AG04449 (cell line): Measurements from ENCODE around the gene IGLON5.

ENCODE experiments used
- CTCF ChIA-PET: fragments of 350-600 bp; formaldehyde crosslinking; extraction: SDS; loops from one replicate; lab custom pipeline; 2021; ENCODE audit warnings: antibody characterized with exemption; lab: Yijun Ruan, JAX
- POLR2A ChIA-PET: fragments of 400-600, 350-600 bp; formaldehyde crosslinking; extraction: SDS; loops from one replicate; lab custom pipeline; 2020; ENCODE audit warnings: antibody characterized with exemption, inconsistent platforms; lab: Yijun Ruan, JAX
- DNase-seq: peaks from one replicate; pipeline ENCODE4 v3.0.0-alpha.2; 2010; ENCODE audit warnings: low read depth, low spot score
- H3K4me3 ChIP-seq: 2 replicates; pipeline ENCODE4 v1.5.1; 2011; ENCODE audit warnings: low read depth, mild to moderate bottlenecking, control low read depth, low read length
- CTCF ChIP-seq: IDR thresholded peaks from one replicate; pipeline ENCODE4 v1.5.1; 2011; ENCODE audit warnings: mild to moderate bottlenecking, moderate library complexity, low read length, control low read depth, inconsistent platforms; ENCODE audit not compliant: insufficient read depth; ENCODE audit errors: missing control alignments

Gene IGLON5

DNA sequence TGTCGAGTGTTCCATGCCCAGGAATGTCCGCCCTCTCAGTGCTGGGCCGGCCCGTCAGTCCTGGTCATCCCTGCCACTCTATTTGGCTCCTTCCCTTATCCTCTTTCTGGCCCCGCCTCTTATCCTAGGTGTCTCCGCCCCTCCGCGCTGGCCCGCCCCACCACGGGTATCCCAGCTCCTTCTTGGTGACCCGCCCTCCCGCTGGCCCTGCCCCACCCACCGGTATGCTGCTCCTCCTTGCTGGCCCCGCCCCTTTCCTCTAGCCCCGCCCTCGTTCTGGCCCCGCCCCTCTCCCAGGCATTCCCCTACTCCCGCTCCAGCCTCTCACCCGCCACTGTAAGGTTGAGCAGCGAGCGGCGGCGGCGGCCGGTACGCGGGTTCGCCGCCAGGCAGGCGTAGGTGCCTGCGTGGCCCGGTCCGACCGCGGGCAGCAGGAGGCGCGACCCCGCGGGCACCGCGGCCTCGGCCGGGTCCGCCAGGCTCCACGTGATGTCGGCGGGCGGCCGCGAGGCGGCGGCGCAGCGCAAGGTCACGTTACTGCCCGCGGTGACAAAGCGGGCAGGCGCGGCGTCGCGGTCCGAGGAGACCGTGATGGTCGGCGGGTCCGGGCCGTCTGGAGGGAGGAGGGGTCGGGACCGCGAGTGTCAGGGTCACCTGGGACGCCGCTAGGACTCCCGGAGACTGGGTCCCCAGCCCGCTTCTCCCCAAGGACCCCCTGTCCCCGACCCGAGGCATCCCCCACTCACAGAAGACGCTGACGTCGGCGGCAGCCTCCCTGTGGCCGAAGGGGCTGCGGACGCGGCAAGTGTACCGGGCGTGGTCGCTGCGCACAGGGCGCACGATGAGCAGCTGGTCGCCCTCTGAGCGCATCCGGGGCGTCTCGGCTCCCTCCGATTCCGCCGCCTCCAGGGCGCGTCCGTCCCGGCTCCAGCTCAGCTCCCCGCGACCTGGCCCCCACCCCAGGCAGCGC is 28.5 kb downstream of the IGLON5 start:
- peak; percentile 74 for DNase-seq

DNA sequence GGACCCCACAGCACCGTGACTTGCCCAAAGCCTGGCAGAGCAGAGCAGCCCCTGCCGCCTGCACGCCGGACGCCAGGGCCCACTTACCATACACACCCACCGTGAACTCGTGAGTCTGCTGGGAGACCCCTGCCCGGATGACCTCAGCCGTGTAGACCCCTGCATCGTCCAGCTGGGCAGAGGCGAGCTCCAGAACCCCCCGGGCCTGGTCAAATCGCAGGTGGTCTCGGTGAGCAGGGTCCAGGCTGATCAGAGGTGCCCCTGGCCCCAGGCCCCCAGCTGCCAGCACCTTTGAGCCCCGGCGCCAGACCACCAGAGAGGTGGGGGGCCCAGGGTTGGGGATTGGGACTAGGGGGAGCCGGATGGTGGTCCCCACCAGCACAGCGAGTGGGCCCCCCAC is 29.6 kb downstream of the IGLON5 start:
- H3K4me3 ChIP-seq: no peak overlapping the region
- DNase-seq: no peak
- TF ChIP-seq CTCF: no peak
- ChIA-PET CTCF (interaction anchor here (0.7 to 2.6 kb wide), 4 partner anchors 9 to 53 kb away, joined by 3 to 10 read pairs (median 7); no protein-coding TSS in a partner anchor), POLR2A (interaction anchor here (1.2 kb wide), 1 partner anchor 21 kb away, joined by 3 read pairs; no protein-coding TSS in a partner anchor)

More for the DNA sequence above, 28.5 kb downstream of the IGLON5 start:
- POLR2A ChIA-PET: interaction anchor here (1.0 to 2.1 kb wide), 4 partner anchors 19 to 28 kb away, joined by 3 to 14 read pairs (median 6); partner anchors contain the start of gene ETFB
- H3K4me3 ChIP-seq: peak overlapping the region; percentile 74
- CTCF ChIA-PET: interaction anchor here (0.6 to 2.6 kb wide), 12 partner anchors 10 to 318 kb away, joined by 3 to 10 read pairs (median 4); no protein-coding TSS in a partner anchor
- TF ChIP-seq CTCF: peak; percentile 11

GRCh38 chr19:51341976-51342580 is 30.6 kb downstream of the IGLON5 start, which contains the start of gene VSIG10L:
Gene VSIG10L (minus strand): TSS chr19:51342139. CDS start chr19:51342124, 15 bp downstream.
- TF ChIP-seq CTCF: no peak
- ChIA-PET CTCF (interaction anchor here (1.1 to 2.6 kb wide), 2 partner anchors 10 to 13 kb away, joined by 3 to 7 read pairs; no protein-coding TSS in a partner anchor), POLR2A (interaction anchor here (0.9 kb wide), 1 partner anchor 17 kb away, joined by 4 read pairs; no protein-coding TSS in a partner anchor)
- H3K4me3 ChIP-seq: no peak within 1 kb of the TSS
- no peak for DNase-seq

DNA sequence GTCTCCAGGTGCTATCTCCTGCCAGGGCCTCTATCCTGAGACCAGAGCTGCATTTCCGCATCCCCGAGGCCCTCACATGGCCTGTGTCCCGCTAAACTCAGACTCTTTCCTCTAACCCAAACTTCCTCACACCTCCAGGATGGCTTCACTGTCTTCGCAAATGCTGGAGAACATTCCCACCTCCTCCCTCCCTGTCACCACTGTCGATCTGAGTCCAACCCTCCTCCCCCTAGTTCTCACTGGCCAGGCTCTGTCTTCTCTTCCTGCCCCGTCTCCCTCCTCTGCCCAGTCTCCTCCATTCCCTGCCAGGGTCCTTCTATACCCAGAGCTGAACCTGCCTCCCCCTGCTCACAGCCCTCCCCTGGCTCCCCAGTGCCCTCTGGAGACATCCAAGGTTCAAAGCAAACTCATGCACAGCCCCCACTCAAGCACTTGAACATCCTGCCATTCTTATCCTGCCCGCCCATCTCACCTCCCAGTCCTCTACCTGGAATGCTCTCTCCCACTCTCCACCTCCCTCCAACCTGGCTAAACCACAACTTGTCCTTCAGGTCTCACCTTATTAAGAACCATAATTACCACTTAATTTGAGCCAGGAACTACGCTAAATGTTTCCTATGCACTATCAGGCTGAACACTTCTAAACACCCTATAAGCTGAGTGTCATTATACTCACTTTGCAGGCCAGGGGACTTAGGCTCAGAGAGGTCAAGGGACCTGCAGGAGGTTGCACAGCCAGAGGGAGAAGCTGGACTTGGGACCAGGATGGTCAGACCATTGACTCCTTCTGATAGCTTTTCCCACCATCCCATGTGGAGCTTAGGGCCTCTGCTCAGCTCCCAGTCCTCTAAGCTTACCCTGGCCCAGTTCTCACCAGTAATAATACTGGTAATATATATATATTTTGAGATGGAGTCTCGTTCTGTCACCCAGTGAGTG is 31.5 kb downstream of the IGLON5 start:
- no peak for DNase-seq
- no peak for TF ChIP-seq CTCF
- POLR2A ChIA-PET: interaction anchor here (0.8 kb wide), 1 partner anchor 16 kb away, joined by 5 read pairs; no protein-coding TSS in a partner anchor
- H3K4me3 ChIP-seq: no peak overlapping the region
- CTCF ChIA-PET: interaction anchor here (0.6 to 2.6 kb wide), 3 partner anchors 9 to 21 kb away, joined by 3 to 7 read pairs (median 3); no protein-coding TSS in a partner anchor

DNA sequence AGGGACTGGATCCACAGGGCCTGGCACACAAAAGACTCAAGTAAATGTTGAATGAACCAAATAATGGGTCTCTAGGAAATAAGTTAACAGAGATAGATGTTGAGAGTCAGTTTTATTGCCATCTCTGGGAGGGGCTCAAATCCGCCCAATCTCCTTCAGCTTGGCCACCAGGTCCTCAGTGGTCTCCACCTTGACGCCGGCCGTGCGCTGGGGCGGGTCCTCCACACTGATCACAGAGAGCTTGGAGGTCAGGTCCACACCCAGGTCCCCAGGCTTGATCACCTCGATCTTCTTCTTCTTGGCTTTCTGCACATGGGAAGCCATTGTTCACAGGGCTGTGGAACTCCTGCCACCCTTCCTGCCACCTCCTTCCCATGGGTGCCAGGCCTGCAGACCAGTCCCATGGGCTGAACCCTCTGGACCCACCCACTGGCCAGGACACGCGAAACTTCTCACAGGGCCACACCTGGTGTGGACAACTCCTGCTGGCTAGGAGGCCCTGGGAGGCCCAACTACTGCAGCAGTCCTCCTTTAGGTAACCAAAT is 33.7 kb downstream of the IGLON5 start:
- H3K4me3 ChIP-seq: no peak overlapping the region
- ChIA-PET CTCF (no interaction called here), POLR2A (no interaction called here)
- no peak for DNase-seq
- TF ChIP-seq CTCF: no peak
